Measurements from ENCODE around the gene SLC9B2. TPM values are rescaled to one million over a fixed set of nuclear protein-coding genes. Genes with fewer than 3 reads are reported as not detected.
A peak's percentile ranks its signal among the peaks of the same experiment; 100 is the strongest.

The SLC9B2 gene
- total and polyA plus RNA-seq, 2 experiments from 2014 or later, result 4.4 to 13.0 TPM

- TF ChIP-seq EZH2phosphoT487 (IDR thresholded peaks at IDR 0.05; ENCODE audit: unreplicated experiment) (no peak), POLR2AphosphoS5 (IDR thresholded peaks at IDR 0.05; ENCODE audit: low read depth) (peak; percentile 66), ETS1 (IDR thresholded peaks at IDR 0.05) (peak; percentile 66; the same call in 1 of the 2 replicates), CTCF (conservative IDR thresholded peaks at IDR 0.05; ENCODE audit: low read depth in 2 of 2) (peak; percentile 79 to 82)
- Mint-ChIP-seq H3K36me3 (ENCODE audit: low read depth) (peaks cover 3% of the 10 kb centered on the region; the same call in 1 of the 3 replicates), H3K4me3 (peak within 1 kb of the TSS; percentile 82), H3K9me3 (no peaks in the 10 kb centered on the region), H3K4me1 (peaks cover 13% of the 10 kb centered on the region), H3K27me3 (ENCODE audit: insufficient read depth, low read depth, poor library complexity) (no peaks in the 10 kb centered on the region), H3K27ac (peak within 1 kb of the TSS; percentile 75)
- Histone ChIP-seq H3F3A (replicated peaks; ENCODE audit: low read depth) (no peaks in the 10 kb centered on the region), H3K4me2 (peak within 1 kb of the TSS; percentile 64), H3K27ac (ENCODE audit: low read depth) (no peak within 1 kb of the TSS), H3K36me3 (ENCODE audit: insufficient read depth) (no peaks in the 10 kb centered on the region), H3K79me2 (replicated peaks; ENCODE audit: insufficient read depth) (no peaks in the 10 kb centered on the region), H3K4me3 (peak within 1 kb of the TSS; percentile 47), H3K27me3 (ENCODE audit: insufficient read depth) (no peaks in the 10 kb centered on the region), H3K9me2 (ENCODE audit: insufficient read depth) (no peaks in the 10 kb centered on the region), H2AFZ (no peak within 1 kb of the TSS), H4K20me1 (replicated peaks; ENCODE audit: insufficient read depth) (no peaks in the 10 kb centered on the region), H3K4me1 (ENCODE audit: insufficient read depth) (no peaks in the 10 kb centered on the region)
- ATAC-seq (peak; percentile 94), DNase-seq (ENCODE audit: low spot score) (peak; percentile 98)
Observed at GRCh38 chr4:103099691-103100392, 23.3 kb upstream of the SLC9B2 start, which contains the start of gene BDH2. Gene BDH2 (minus strand): TSS chr4:103099834. CDS start chr4:103096254, 3,580 bp downstream.

- no peak overlapping the region for H2AFZ ChIP-seq
- Mint-ChIP-seq H3K4me1 (peaks cover 13% of the 10 kb centered on the region), H3K27ac (peak overlapping the region; percentile 75; the same call in 1 of the 2 replicates), H3K9me3 (no peaks in the 10 kb centered on the region), H3K36me3 (ENCODE audit: low read depth) (no peaks in the 10 kb centered on the region), H3K4me3 (peak overlapping the region; percentile 82), H3K27me3 (ENCODE audit: insufficient read depth, low read depth, poor library complexity) (no peaks in the 10 kb centered on the region)
- no peak for TF ChIP-seq REST (IDR thresholded peaks at IDR 0.05; ENCODE audit: unreplicated experiment)
- no peak for TF ChIP-seq POLR2AphosphoS5 (IDR thresholded peaks at IDR 0.05; ENCODE audit: low read depth)
- no peaks in the 10 kb centered on the region for H4K20me1 ChIP-seq (replicated peaks; ENCODE audit: insufficient read depth)
- peak overlapping the region; percentile 47 for H3K4me3 ChIP-seq
- peak overlapping the region; percentile 64 for H3K4me2 ChIP-seq
- H3F3A ChIP-seq (replicated peaks; ENCODE audit: low read depth), result no peaks in the 10 kb centered on the region
- H3K27ac ChIP-seq (ENCODE audit: low read depth), result no peak overlapping the region
- ATAC-seq (peak; percentile 15; the same call in 1 of the 3 replicates), DNase-seq (ENCODE audit: low spot score) (peak; percentile 4)
- H3K27me3 ChIP-seq (ENCODE audit: insufficient read depth), result no peaks in the 10 kb centered on the region
- H3K79me2 ChIP-seq (replicated peaks; ENCODE audit: insufficient read depth), result no peaks in the 10 kb centered on the region
- H3K4me1 ChIP-seq (ENCODE audit: insufficient read depth), result no peaks in the 10 kb centered on the region
- H3K9me2 ChIP-seq (ENCODE audit: insufficient read depth), result no peaks in the 10 kb centered on the region
- no peaks in the 10 kb centered on the region for H3K36me3 ChIP-seq (ENCODE audit: insufficient read depth)
Observed at GRCh38 chr4:103098756-103099440, 22.3 kb upstream of the SLC9B2 start.
